ENCODE data around the gene CMTM1.

Gene CMTM1

DNA sequence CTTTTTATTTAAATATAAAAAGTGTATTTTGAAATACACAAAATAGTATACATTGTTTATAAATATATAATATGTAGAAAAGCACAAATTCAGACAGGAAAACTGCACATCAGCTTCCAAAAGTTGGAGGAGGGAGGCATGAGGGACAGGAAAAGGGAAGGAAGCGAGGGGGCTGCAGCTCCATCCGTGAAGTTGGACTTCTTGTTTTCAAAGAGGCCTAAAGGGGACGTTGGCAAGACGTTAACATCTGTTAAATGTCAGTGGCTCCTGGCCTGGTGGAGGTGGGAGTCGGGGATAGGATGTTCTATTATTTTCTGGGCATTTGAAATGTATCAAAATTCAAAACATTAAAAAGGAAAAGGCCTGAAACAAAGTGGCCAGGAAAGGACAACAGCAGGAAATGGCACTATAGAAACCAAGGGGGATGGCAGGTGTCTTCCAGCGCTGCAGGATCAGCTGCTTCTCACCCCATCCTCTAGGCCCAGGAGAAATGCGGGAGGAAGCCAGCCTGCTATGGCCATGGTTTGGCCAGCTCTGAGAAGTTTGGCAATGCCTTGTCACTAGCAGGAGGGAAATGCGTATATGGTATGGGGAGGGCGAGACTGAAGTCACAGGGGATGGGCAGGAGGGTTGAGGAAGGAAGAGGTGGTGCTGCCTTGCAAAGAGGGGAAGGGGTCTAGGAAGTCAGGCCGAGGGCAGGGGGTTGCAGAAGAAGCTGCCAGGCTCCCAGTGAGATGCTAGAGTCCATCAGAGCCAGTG lies 19.4 kb downstream of the CMTM1 start:
- TF ChIP-seq, protein P1, sequence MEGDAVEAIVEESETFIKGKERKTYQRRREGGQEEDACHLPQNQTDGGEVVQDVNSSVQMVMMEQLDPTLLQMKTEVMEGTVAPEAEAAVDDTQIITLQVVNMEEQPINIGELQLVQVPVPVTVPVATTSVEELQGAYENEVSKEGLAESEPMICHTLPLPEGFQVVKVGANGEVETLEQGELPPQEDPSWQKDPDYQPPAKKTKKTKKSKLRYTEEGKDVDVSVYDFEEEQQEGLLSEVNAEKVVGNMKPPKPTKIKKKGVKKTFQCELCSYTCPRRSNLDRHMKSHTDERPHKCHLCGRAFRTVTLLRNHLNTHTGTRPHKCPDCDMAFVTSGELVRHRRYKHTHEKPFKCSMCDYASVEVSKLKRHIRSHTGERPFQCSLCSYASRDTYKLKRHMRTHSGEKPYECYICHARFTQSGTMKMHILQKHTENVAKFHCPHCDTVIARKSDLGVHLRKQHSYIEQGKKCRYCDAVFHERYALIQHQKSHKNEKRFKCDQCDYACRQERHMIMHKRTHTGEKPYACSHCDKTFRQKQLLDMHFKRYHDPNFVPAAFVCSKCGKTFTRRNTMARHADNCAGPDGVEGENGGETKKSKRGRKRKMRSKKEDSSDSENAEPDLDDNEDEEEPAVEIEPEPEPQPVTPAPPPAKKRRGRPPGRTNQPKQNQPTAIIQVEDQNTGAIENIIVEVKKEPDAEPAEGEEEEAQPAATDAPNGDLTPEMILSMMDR (conservative IDR thresholded peaks at IDR 0.05; ENCODE audit: low read depth, low read length) = no peak
- DNase-seq (ENCODE audit: low read depth) = no peak
- no peak overlapping the region for H3K4me3 ChIP-seq (ENCODE audit: low read length)

DNA sequence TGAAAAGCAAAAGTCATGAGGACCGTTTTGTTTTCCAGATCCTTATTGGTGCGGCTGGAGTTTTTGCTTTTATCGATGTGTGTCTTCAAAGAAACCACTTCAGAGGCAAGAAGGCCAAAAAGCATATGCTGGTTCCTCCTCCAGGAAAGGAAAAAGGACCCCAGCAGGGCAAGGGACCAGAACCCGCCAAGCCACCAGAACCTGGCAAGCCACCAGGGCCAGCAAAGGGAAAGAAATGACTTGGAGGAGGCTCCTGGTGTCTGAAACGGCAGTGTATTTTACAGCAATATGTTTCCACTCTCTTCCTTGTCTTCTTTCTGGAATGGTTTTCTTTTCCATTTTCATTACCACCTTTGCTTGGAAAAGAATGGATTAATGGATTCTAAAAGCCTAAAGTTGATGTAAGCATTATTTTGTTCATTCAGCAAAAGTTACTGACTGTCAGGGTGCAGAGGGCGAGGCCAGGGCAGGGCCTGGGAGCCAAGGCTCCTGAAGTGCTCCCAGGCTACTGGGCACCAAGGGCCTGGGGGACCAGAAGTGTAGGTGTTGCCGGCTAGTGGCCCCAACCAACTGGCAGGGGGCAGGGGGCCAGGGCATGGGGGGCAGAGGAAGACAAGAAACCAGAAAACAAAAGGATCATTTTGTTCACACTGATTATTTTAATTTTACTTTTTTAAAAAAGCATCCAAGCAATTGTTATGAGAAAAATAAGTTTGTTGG lies 21.8 kb downstream of the CMTM1 start:
- no peak for DNase-seq (ENCODE audit: low read depth)
- H3K4me3 ChIP-seq (ENCODE audit: low read length) = no peak overlapping the region
- TF ChIP-seq, protein P1 (conservative IDR thresholded peaks at IDR 0.05; ENCODE audit: low read depth, low read length) = no peak

DNA sequence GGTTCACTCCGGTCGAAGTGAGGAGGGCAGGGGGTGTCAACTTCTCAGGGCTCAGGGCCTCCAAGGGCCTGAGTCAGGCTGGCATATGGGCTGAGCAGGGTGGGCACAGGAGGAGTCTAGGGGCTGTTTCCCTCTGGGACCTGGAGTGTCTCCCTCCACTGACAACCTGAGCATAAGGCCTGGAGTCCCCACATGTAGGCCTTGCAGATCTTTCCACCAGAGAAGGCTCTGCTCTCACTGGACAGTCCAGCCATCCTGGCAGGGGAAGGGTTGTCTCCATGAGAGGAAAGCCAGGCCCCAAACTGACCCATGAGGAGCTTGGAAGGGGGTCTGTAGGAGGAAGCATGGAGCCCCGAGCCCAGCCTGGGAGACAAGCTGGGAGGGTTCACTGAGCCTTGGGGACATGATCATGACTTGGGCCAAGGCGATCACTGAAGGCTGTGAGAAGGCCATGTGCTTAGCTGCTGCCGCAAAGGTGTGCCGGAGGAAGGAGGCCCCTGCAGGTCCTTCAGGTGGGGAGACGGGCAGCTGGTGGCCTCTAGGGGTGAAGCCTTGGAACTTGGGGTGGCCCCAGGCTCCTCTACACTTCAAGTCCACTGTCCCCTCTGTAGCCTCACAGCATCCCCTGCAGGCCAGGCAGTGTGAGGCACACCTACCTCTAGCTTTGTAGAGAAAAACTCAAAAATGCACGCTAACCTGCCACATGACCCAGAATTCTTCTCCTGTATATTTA lies 22.9 kb downstream of the CMTM1 start:
- H3K4me3 ChIP-seq (ENCODE audit: low read length) = no peak overlapping the region
- TF ChIP-seq, protein P1 (conservative IDR thresholded peaks at IDR 0.05; ENCODE audit: low read depth, low read length) = peak; percentile 83
- no peak for DNase-seq (ENCODE audit: low read depth)

DNA sequence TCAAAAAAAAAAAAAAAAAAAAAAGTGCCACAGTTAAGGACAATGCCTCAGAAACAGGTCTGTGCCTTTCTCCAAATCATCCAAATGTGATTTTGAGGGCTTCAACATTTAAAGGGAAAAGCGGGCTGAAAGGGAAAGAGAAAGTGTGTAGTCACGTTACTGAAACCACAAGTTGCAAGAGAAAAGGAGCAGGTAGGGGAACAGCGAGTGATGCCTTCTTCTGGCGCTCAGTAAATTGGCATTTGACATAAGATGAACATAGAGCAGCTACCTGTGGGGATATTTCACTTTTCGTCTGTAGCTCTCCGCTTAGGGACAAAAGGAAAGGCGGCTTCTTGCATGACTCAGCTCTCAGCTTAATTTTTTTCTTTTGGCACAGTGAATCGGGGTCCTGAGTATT lies 24.1 kb downstream of the CMTM1 start:
- no peak for DNase-seq (ENCODE audit: low read depth)
- TF ChIP-seq, protein P1 (conservative IDR thresholded peaks at IDR 0.05; ENCODE audit: low read depth, low read length) = no peak
- no peak overlapping the region for H3K4me3 ChIP-seq (ENCODE audit: low read length)

DNA sequence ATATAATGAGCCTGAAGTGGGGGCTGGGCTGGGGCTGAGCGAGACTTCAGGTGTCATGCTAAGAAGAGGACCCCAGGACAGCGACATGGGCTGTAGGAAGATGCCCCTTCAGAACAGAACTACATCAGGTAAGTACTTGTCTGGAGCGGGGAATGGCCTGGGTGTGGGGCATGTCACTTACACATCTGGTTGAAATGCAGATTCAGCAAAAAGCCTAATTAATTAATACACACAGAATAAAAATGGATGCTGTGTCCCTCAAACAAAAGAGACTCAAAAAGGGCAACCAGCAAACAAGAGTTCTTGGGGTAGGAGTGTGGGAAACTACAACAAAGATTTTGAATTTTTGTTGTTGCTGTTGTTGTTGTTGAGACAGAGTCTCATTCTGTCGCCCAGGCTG lies 24.8 kb downstream of the CMTM1 start:
- H3K4me3 ChIP-seq (ENCODE audit: low read length) = no peak overlapping the region
- DNase-seq (ENCODE audit: low read depth) = no peak
- TF ChIP-seq, protein P1 (conservative IDR thresholded peaks at IDR 0.05; ENCODE audit: low read depth, low read length) = no peak

DNA sequence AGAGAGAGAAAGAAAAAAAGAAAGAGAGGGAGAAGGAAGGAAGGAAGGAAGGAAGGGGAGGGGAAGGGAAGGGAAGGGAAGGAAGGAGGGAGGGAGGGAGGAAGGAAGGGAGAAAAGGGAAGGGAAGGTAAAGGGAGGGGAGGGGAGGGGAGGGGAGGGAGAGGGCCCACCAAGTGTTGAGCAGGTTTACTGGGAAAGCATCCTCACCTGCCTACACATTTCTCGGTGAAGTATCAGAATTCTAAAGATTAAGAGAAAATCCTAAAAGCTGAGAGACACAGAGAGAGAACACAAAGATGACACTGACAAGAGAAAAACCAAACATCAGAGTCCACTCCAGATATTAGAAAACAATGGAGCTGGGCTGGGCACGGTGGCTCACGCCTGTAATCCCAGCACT lies 26.0 kb downstream of the CMTM1 start:
- no peak for DNase-seq (ENCODE audit: low read depth)
- H3K4me3 ChIP-seq (ENCODE audit: low read length) = no peak overlapping the region
- TF ChIP-seq, protein P1 (conservative IDR thresholded peaks at IDR 0.05; ENCODE audit: low read depth, low read length) = no peak

All from retinal pigment epithelial cell (primary cell).